EL (cell line): ENCODE measurements around the gene FARP1.
"Not testable (repeated sequence)": the region's sequence is repeated elsewhere in the genome, so short reads cannot be mapped to it uniquely, and the experiment has no call there.

Source experiments
- DNase-seq: peaks from one replicate; pipeline ENCODE4 v3.0.0-alpha.2; 2016

Gene FARP1

DNA sequence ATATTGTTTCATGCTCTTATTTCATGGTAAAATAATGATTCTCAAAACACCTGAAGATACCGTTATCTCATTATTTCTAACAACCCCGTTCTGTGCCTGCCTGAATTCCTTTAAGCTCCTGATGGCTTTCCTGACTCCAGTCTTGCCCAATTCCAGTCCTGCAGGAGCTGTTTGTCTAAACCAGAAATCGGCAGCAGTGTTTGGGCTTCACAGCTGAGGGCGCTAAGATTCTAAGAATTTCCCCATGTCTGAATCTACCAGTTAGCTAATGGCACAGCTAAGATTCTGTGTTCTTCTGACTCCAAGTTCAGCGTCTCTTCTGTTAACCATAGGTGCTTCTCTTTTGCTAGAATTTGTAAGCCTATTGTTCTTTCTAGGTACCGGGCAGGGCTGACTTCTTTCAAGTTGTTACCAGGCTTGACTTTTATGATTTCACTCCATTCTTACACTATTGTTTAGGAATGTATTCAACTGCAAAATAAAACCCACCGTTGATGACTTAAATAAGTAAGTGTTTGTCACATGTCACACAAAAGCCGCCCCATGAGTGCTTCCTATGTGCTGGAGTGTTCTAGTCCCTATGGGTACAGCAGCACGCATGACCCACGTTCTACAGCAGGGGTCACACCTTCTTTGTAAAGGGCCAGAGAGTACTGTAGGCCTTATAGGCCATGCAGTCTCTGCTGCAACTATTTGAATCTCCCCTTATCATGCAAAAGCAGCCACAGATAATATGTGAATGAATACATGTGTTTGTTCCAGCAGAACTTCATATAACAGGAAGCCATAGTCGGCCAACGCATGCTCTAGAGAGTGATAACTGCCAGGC is 202.4 kb downstream of the FARP1 start:
- DNase-seq = no peak

DNA sequence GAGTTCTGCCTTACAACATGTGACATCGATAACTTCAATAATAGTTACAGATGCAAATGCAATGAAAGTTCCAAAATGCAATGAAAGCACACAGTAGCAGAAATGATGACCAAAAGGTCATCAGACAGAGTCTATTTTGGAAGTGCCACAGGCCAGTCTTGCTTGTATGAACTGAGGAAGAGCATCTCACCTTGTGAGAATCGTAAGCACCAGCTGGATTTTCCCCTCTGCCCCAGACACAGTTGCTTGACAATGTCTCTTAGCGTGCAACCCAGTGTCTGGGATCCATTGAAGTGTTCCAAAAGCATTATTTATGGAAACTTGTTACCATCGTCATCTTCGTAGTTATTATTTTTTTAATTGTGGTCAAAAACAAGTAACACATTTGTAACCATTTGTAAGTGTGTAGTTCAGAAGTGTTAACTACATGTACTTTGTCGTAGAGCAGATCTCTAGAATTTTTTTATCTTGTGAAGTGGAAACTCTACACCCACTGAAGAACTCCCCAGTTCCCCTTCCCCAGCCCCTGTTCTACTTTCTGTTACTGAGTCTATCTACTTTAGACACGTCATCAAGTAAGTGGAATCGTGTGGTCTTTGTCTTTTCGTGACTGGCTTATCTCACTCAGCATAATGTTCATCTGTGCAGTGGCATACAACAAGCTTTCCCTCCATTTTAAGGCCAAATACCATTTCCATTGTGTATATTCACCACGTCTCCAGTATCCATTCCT is 204.2 kb downstream of the FARP1 start:
- no peak for DNase-seq

DNA sequence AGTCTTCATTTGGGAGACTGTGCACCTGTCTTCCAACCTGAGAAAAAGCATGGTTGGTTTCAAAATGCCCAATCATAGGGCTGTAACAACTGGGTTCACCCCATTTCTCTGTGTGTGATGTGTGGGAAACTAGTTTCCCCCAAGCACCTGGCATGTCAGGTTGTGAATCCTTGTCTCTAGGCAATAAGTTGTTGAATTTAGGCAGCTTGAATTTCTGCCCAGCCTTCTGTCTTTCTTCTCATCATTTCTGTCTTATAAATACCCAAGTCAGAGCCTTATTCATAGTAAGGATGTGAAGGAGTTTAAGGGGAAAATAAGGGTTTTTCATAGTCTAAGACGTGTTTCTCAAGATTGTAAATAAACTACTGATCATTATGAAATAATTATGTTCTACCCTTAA is 204.9 kb downstream of the FARP1 start:
- DNase-seq = no peak

DNA sequence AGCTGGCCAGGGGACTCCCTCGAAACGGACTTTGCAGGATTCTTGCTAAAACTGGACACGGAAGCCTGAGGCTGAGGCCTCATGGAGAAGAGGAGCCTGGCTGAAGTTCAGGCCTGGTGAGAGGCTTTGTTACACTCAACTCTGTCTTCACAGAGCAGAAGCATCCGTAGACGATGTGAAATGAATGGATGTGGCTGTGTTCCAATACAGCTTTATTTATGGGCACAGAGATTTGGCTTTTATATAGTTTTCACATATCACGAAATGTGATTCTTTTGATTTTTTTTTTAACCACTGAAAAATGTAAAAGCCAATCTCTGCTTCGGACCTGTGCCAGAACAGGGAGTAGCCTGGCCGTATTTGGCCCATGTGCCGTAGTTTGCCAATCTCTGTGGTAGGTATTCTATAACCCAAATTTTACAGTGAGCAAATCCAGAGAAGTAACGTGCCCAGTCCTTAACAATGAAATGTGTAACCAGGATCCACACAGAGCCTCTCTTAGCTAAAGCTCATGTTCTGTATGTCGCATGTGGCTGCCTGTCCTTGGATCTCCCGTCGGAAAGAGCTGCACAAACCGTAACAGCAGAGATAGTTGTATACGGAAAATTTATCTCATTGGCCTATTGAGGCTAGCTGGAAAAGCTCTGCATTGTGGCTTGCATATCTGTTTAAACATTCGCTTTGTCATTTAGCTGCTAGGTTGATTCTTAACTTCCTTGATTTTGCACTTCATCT is 205.7 kb downstream of the FARP1 start:
- no peak for DNase-seq

DNA sequence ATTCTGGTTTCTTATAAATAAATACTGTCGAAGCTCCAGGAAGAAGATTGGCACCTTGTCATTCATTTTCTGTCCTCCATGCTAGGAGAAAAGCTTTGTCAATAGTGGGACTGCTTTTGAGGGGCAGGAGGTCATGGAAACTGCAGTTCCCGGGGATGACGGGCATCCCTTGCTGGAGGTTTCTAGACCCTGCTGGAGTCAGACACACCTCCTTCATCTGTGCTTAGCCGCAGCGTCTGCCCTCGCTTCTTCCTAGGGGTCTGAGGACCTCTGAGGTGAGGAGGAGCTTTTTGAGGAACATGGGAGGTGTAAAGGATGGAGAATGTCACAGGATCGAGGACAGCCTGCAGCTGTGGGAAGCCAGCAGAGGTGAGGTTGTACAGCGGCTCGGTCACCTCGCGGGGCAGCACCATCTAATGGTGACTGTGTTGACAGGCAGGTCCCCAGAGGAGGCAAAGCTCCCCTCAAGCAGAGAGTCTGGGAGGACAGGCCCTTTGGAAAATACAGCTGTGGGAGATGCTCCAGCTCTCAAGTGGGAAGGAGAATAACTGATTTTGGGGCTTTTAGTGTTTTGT is 206.9 kb downstream of the FARP1 start:
- no peak for DNase-seq

DNA sequence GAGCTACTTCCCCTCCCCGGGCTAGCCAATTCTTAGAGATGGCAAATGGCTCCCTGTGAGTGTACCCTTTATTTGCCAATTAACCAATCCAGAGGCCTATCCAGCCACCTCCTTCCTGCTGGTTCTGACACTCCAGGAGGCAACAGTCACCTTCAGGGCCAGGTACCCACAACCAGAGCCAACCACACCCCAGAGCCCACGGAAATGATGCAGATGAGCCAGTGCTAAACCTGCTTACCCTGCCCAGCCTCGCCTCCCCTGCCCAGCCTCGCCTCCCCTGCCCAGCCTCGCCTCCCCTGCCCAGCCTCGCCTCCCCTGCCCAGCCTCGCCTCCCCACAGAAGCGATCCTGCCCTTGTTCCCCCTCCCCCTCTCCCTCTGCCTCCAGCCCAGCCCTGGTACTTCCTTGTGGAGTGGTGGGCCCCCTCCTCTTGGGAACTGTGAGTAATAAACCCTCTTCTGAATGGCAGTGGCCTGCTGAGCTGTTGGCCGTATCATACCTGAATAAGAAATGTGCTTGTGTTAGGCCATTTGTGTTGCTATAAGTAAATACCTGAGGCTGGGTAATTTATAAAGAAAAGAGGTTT is 207.9 kb downstream of the FARP1 start:
- no peak for DNase-seq

DNA sequence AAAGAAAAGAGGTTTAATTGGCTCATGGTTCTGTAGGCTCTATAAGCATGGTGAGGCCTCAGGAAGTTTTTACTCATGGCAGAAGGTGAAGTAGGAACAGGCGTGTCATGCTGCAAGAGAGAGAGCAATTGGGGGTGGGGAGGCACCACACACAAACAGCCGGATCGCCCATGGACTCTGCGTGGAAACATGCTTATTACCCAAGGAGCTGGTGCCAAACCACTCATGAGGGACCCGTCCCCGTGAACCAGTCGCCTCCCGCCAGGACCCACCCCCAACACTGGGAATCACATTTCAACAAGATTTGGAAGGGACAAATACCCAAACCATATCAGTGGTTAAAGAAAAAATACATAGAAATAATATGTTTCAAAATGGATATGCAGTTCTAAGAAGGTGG is 208.7 kb downstream of the FARP1 start:
- no peak for DNase-seq

DNA sequence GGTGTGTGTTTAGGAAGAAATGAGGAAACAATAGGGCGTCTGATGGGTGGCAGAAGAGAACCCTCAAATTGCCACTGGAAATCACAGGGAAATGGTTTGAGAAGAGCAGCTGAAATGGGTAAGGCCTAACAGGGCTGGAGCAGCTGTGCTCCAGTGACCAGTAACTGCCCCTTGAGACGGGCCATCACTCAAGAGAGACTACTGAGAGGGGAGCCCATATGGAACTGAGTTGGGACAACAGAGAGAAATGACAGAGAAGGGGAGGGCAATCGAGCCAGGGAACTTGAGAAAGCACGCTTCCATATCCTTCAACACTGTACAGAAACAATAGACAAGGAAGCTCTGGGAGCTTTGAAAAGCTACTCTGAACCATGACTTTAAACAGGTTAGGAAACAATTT is 209.3 kb downstream of the FARP1 start:
- no peak for DNase-seq

DNA sequence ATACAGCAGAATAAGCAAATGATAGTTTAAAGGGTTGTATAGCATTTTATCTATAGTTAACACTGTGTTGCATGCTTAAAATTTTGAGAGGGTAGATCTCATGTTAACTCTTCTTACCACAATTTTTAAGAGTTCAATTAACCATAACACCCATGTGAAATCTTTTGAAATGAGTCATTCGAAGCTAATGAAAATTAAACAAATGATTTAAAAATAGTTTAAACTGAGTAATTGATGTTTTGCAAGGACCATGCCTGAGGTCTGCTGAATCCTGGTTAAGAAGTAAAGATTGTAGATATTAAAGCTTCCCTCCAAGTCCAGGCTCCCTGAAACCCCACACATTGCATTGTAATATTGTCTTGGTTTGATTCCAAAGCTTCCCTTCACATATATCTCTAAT is 210.9 kb downstream of the FARP1 start:
- peak; percentile 10 for DNase-seq

DNA sequence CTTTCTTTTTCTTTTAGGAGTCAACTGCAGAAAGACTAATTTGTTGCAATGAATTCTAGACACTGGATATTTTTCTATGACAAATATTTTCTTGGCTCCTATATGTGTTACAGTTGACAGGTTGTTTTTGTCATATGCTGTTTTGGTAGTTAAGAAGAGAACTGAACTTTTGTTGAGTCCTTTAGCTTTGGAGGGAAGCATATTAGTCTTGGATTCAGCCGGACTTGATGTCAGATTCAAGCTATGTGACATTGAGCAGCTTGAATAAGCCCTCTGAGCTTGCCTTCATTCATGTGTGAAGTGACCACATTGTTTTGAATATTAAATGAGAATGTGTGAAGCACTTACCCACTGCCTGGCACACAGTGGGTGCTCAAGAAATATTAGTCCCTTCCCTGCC is 216.0 kb downstream of the FARP1 start:
- DNase-seq = no peak

DNA sequence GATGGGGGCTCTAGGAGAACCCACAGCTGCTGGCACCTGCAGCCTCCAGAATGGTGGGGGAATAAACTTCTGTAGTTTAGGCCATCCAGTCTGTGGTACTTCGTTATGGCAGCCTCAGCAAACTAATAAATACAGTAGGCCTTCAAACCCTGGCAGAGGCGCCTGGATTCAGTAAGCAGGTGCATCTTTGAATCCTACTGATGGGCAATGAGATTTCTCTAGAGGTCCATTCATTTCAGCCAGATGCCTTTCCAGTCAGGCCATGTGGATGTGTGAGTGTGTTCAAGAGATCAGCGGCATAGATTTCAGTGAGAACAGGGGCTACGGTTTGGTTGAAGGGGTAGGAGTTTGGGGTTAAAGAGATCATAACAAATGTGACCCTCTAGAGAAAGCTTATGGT is 217.7 kb downstream of the FARP1 start:
- no peak for DNase-seq

DNA sequence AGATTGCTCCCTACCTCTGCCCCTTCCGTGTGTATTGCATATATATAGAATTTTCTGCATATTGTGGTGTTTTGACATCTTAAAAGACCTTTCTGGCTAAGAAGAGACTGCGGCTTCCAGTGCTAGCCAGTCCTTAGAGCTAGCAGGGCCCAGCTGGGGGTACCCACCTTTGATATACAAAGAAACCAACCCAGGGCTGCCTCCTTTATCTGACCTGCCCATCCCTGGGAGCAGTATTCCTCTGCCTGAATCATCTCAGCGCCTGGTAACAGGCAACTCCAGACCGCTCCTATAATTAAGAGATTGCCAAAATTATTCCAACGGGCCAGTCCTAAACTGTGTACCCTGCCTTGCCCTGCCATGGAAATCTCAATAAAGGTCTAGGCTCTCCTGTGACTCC is 220.4 kb downstream of the FARP1 start:
- no peak for DNase-seq

DNA sequence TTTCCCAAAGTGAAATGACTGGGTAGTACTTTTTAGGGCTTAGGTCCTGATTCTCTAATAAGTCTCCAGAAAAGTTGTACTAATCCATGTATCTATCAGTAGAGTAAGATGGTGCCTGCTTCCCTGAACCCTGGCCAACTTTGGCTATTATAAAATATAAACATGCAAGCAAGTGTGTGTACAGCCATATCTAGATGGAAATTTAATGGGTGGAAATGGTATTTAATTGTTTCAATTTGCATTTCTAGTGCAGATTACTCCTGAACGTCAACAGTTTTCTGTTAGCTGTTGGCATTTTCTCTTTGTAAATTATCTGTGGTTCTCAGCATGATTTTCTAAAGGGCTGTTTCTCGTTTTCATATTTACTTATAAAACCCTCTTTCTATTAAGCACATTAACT is 221.3 kb downstream of the FARP1 start:
- no peak for DNase-seq

DNA sequence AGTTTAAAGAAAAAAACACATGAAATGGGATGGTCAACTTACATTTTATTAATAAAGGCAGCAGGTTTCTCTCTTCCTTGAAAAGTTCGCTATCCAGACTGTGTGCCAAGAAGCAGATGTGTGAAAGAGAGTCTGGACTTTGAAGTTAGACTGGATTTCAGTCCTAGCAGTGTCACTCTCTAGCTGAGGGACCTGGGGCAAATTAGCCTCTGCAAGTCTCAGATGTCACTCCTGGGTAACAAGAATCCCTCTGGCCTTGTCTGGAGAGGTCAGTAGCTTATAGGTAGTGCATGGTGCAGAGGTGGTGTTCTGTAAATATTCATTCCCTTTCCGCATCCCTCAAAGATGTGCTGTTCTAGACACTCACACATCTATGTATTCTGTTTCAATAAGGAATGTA is 221.8 kb downstream of the FARP1 start:
- no peak for DNase-seq

DNA sequence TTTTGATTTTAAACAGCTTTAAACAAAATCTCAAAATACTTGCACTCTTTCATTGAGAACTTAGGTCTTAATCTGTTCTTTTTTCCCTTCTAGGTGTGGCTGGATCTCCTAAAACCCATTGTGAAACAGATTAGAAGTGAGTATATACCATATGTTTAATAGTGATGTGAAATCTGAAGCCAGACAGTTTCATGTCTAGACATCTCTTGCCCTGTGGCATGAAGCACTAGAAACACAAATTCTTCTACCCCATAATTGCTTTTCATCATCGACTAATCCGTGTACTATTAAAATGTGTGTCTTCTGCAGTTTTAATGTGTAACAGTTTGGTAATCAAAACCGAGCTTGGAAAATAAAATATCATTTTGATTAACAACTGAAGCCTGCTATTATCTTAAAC is 222.4 kb downstream of the FARP1 start:
- DNase-seq = no peak

DNA sequence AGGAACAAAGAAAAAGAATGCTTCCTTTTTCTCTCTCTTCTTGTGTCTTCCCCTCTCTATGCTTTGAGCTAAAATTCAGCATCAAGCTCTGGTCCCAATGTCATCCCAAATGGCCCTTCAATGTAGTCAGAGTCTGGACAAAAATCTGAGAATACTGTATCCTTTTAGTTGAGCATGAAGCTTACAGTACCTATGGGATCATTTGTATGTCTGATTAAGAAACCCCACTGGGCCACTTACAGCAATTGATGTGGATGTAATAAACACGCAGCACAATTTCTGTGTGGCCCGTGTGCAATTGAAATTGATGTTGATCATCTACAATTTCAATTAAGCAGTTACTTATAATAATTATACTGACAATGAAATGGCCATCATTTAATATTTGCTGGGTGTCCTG is 223.1 kb downstream of the FARP1 start:
- DNase-seq = no peak

DNA sequence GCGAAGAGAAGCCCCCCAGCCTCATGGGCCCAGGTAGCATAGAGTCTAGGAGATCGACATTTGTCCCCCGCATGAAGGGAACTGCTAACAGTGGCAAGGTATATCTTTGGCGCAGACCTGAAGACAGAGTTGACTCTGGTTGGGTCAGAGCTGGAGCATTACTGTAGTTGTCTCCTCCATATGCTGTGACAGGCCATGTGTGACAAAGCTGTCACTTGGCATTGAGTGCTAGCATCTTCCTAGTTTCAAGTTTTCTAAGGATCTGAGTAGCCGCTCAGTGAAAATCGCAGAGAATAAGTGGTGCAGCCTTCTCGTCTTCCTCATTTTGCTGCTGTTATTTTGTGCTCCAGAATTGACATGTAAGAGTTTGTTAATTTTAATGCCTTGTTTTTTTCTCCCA is 223.5 kb downstream of the FARP1 start:
- DNase-seq = no peak

DNA sequence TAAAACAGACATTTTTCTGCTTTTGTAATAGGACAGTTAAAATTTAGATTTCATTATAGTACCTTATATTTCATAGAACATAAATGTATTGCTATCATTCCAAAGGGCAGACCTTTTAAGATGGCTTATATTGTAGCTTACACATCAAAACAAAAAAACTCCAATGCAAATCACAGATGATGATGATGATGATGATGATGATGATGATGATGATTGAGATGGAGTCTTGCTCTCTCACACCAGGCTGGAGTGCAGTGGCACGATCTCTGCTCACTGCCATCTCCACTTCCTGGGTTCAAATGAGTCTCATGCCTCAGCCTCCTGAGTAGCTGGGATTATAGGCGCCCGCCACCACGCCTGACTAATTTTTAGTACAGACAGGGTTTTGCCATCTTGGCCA is 224.1 kb downstream of the FARP1 start:
- DNase-seq = no peak

DNA sequence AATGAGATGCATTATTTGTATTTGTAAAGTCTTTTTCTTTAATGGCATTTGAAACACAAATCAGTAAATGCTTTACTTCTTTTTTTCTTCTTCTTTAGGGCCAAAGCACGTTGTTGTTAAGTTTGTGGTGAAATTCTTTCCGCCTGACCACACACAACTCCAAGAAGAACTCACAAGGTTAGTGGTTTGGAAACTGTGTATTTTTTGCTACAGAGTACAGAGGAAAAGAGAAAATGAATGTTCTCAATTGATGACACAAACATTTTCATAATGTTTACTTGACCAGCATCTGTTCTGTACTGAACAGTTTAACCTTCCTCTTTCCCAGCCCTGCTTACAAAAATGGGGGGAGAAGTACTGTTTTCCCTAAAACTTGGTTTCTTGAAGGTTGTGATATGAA is 225.1 kb downstream of the FARP1 start:
- no peak for DNase-seq

DNA sequence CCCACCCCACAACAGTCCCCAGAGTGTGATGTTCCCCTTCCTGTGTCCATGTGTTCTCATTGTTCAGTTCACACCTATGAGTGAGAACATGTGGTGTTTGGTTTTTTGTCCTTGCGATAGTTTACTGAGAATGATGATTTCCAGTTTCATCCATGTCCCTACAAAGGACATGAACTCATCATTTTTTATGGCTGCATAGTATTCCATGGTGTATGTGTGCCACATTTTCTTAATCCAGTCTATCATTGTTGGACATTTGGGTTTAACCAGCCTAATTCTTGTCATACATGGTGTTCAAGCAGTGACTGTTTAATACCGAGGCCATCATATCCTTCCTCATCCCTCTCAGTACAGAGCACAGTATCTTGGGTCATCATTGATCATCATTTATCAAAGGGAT is 226.6 kb downstream of the FARP1 start:
- not testable (repeated sequence) for DNase-seq

DNA sequence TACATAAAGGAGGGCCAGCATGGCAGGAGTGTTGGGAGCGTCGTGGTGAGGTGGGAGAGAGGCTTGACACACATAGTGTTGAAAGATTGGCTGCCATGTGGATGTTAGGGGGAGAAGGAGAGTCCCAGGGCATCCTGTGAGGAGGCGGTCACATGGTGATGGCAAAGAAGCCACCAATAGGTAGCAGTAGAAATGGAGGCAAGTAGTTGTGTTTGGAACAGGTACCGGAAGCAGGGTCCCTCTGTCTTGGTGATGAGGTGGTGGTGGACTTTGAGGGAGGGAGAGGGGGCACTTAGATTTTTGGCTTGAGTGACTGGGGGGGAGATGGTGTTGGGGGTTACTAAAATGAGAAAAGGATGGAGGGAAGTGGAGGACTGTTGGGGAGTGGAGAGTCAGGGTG is 227.4 kb downstream of the FARP1 start:
- DNase-seq = no peak

DNA sequence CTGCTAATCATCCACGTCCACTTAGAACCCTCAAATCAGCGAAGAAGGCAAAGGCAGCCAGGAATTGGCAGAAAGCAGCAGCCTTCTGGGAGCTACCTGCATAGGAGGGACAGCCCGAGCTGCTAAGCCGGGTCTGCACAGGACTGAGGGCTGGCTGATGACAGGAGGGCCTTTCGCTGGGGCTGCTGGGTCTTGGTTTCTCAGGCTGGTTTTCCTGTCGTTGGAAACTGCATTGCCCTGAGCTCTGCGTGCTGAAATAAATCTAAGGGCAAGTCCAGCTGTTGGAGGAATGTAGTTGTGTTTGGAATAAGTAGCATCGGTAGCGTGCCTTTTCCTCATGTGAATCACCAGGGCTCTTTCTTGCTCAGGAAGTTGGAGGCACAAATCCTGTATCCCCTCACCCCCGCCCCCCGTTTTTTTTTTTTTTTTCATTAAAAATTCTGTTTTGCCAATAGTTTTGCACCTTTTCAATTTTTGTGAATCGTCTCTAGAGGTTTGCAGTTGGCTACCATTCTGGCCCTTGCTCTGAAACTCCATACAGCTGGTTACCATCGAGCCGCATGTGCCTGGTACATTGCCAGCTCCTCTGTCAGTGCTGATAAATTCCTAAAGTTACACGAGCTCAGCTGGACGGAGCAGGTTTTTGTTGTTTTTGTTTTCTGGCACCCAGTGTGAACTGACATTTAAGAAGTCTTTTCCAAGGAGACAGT is 228.1 kb downstream of the FARP1 start:
- DNase-seq = peak; percentile 86
